ENCODE data around the gene PTX3.

Gene PTX3

DNA sequence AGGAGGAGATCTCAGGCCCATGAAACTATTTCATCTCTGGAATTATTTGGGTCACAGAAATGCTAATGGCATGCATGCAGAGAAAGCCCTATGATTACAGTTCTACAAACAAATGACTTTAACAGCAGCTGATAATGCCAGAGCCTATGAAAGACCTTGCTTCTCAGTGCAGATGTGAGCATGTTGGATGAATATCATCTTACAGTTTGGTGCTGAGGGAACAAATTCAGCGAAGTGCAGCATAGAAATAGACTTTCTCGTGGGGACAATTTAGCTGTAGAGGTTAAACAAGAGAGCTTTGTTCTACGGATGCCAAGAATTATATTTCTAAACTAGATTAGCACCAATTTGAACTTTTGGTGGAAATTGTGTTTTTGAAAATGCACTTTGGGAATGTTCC lies 27.7 kb downstream of the PTX3 start:
- TF ChIP-seq, protein P1, sequence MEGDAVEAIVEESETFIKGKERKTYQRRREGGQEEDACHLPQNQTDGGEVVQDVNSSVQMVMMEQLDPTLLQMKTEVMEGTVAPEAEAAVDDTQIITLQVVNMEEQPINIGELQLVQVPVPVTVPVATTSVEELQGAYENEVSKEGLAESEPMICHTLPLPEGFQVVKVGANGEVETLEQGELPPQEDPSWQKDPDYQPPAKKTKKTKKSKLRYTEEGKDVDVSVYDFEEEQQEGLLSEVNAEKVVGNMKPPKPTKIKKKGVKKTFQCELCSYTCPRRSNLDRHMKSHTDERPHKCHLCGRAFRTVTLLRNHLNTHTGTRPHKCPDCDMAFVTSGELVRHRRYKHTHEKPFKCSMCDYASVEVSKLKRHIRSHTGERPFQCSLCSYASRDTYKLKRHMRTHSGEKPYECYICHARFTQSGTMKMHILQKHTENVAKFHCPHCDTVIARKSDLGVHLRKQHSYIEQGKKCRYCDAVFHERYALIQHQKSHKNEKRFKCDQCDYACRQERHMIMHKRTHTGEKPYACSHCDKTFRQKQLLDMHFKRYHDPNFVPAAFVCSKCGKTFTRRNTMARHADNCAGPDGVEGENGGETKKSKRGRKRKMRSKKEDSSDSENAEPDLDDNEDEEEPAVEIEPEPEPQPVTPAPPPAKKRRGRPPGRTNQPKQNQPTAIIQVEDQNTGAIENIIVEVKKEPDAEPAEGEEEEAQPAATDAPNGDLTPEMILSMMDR (IDR thresholded peaks at IDR 0.05): no peak

DNA sequence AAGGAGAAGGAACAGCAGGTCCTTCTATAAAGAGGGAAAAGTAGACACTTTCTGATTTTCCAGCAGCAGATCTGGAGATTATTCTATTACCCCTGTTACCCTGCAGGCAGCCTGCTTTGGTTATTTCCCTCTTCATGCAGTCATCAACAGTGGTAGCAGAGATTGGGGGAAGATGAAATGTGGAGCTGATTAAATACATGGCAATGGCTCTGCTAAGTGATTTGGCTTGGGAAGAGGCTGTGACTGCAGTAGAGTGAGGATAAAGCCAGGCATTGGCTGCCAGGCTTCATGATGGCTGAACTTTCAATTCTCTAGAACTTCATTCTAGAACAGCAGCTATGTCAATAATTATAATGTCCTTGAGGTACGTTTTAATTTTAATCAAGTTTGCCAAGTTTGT lies 29.1 kb downstream of the PTX3 start:
- TF ChIP-seq, protein P1 (IDR thresholded peaks at IDR 0.05): no peak

DNA sequence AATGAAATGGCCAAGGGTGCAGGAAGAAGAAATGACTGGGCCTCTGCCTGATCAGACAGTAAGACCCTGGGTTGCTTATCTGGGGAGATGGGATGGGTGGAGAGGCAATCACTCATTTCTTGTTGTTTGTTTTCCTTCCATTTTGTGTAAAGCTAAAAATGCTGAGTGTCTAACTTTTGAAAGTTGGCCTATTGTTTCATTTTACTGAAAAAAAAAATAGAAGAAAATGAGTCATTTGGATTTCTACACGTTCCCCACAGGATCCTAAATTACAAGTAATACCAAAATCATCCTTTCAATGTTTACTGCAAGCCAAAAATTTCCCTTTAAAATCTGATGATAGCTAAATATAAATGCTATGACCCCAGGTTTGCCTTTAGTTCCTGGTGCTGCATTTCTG lies 30.6 kb downstream of the PTX3 start:
- TF ChIP-seq, protein P1 (IDR thresholded peaks at IDR 0.05): no peak

DNA sequence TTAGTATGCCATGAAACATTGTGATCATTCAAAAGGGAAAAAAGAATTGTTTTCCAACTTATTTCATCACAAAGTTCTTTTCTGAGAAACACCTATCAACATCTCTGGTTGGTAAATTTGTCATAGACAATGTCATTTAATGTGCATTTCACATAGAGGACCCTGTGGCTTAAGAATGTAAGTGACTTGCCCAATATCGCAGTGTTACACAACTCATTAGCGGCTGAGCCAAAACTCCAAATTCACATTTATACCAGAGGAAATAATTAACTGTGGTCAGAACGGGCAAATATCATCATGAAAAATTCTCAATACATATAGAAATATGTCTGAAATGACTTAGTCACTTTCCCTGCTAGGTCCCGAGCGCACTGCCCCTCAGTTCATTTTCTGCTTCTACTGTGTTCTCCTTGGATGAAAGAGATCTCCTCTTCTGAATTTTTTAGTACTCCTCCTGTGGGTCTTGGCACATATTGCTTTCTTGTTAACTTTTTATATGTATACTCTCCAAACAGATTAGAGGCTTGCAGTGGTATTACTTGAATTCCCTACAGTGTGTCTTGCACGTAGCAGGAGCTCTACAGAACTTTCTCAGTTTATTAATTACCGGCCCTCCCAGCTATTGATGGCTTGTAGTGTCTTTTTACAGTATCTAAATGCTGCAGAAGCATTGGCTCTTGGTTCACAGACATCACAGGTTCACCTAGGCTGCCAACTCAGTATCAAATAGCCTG lies 33.1 kb downstream of the PTX3 start:
- TF ChIP-seq, protein P1 (IDR thresholded peaks at IDR 0.05): no peak

DNA sequence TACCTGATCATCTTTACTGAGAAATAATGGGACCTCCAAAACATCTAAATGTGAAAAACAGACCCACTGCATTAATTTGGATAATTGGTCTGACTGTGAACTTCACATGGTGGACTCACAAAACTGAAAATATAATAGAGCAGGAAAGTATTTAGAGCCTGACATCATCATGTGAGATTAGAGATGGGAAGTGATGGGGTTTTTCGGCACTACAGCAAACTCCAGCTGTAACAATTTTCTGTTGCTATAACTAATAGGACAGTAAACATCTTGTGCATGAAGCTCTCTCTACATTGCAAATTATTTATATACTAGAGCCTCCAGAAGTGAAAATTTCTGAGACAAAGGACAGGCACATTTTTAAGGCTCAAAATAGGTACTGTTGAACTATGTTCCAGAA lies 34.4 kb downstream of the PTX3 start:
- TF ChIP-seq, protein P1 (IDR thresholded peaks at IDR 0.05): no peak

DNA sequence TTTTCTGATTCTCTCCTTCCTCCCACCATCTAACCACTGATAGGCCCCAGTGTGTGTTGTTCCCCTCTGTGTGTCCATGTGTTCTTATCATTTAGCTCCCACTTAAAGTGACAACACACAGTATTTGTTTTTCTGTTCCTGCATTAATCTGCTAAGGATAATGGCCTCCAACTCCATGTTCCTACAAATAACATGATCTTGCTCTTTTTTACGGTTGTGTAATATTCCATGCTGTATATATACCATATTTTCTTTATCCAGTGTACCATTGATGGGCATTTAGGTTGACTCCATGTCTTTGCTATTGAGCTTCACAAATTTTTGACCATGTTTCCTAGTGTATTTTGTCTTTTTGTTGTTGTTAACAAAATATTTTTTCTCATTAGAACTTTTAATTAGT lies 36.0 kb downstream of the PTX3 start:
- TF ChIP-seq, protein P1 (IDR thresholded peaks at IDR 0.05): no peak

DNA sequence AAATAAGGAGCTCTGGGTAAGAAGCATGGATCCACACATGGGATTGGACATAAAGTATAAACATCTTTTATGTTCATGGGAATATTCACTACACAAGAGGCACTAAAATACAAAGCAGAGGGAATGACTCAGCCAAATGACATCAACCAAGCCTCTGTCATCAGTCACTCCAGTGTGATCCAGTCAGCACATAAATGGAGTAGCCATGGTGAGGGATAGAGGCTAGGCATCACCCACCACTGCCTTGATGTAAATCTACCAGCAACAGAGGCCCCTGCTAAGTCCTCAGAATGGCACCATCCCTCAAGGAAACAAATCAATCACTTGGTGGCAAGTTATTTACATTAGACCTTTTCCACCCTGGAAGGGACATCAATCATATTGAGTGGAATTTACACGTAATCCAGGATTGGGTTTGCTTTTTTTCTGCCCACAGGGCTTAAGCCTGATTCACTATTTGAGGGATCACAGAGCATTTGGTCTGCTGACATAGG lies 39.3 kb downstream of the PTX3 start:
- TF ChIP-seq, protein P1 (IDR thresholded peaks at IDR 0.05): no peak
